C4-2B (cell line): ENCODE data around the gene ANKRD17.

Source experiments
- H3K27ac ChIP-seq: fragments of 450-650 bp; 2 replicates; pipeline ENCODE4 v1.5.1; 2017
- CTCF ChIP-seq: fragments of 450-650 bp; conservative IDR thresholded peaks from 2 replicates; pipeline ENCODE4 v1.5.1; 2017; ENCODE audit warnings: mild to moderate bottlenecking
- ZFX ChIP-seq: fragments of 450-650 bp; IDR thresholded peaks from 2 replicates; pipeline ENCODE4 v1.6.1; 2017

Gene ANKRD17

DNA sequence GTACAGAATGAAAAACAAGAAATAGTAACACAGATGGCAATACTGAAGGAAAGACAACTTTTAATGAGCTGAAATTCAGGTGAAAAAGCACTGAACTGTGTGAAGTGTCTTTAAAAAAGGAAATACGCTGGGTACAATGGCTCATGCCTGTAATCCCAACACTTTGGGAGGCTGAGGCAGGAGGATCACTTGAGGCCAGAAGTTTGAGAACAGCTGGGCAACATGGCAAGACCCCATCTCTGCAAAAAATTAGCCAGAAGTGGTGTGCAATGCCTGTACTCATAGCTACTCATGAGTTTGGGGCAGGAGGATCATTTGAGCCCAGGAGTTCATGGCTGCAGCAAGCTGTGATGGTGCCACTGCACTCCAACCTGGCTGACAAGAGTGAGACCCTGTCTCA is 129.3 kb downstream of the ANKRD17 start:
- no peak overlapping the region for H3K27ac ChIP-seq
- TF ChIP-seq ZFX (no peak), CTCF (no peak)

GRCh38 chr4:73127839-73128453 is 130.7 kb downstream of the ANKRD17 start:
- no peak overlapping the region for H3K27ac ChIP-seq
- TF ChIP-seq ZFX (no peak), CTCF (peak; percentile 16; the same call in 1 of the 2 replicates)

GRCh38 chr4:73109493-73109892 is 149.1 kb downstream of the ANKRD17 start:
- TF ChIP-seq ZFX (no peak), CTCF (no peak)
- H3K27ac ChIP-seq: no peak overlapping the region

- H3K27ac ChIP-seq: no peak overlapping the region
- TF ChIP-seq ZFX: no peak
- TF ChIP-seq CTCF: no peak
Observed at GRCh38 chr4:73104695-73105094, 153.9 kb downstream of the ANKRD17 start.

DNA sequence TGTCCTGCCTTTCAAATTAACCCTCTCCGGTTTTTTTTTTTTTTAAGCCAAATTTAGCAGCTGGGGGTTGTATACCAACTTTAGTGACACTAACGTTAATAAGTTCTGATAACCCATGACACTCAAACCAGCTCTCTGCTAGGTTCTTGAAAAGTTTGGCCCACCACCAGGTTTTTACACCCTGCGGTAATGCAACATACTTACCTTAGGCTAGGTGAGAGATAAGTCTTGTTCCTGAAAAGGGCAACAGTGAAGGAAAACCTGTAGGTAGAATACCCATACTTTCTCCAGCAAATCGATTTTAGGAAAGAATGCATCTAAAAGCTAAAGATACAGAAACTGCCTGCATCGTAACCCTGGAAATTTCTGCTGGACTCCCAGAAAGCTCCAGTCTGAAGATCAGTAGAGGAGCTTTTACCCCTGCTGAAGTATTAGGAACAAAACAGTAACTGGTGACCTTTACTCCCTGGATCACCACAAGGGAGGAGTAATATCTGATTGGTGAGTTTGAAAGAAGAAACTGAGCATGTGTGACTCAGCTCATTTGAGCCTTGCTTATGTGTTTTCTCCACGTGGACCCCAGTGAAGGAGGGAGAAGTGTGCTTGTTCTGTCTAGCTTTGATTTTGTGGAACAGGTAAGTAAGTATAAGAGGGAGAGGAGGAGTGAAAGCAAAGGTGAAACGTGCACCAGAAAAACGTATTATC is 154.6 kb downstream of the ANKRD17 start:
- no peak overlapping the region for H3K27ac ChIP-seq
- TF ChIP-seq ZFX: no peak

DNA sequence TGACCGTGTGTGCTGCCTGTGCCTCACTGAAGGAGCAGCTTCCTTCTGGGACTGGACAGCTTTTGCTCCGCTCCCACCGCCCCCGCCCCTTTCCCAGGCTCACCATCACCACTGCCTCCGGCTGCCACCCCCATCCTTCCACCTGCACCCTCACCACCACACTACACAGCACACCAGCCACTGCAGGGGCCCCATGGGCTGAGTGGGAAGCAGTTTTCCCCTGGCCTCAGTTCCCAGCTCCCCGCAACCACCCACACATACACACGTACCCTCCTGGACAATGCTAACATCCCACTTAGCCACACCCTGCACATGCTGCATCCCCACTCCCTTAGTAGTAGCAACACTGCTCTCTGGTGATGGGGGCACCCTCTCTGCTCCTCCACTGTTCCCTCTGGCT is 159.5 kb downstream of the ANKRD17 start:
- H3K27ac ChIP-seq: no peak overlapping the region

GRCh38 chr4:73098713-73099112 is 159.9 kb downstream of the ANKRD17 start:
- no peak overlapping the region for H3K27ac ChIP-seq
- TF ChIP-seq ZFX: no peak
- TF ChIP-seq CTCF: no peak

More for the DNA sequence above, 159.5 kb downstream of the ANKRD17 start:
- TF ChIP-seq CTCF: no peak
- TF ChIP-seq ZFX: no peak

- TF ChIP-seq ZFX: no peak
- no peak for TF ChIP-seq CTCF
- no peak overlapping the region for H3K27ac ChIP-seq
Observed at GRCh38 chr4:73098016-73098415, 160.6 kb downstream of the ANKRD17 start.
